ENCODE measurements around the gene RAPSN.

DNA sequence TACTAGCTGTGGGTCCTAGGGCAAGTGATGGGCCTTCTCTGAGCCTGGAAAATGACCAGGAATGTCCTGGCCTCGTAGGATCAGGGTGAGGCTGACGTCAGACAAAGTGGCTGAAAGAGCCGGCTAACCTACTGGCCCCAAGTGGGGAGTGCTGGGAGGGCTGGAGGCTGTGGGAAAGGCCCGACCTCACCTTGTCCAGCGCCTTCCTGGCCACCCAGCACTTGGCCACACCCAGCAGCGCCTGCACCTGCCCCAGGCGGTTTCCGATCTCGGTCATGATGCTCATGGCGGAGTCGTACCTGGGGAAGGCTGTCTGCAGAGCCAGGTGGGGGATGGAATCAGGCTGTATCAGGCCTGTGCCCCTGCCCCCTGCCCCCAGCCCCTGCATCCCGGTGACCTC lies 7.5 kb downstream of the RAPSN start:
- TF ChIP-seq, protein P1, sequence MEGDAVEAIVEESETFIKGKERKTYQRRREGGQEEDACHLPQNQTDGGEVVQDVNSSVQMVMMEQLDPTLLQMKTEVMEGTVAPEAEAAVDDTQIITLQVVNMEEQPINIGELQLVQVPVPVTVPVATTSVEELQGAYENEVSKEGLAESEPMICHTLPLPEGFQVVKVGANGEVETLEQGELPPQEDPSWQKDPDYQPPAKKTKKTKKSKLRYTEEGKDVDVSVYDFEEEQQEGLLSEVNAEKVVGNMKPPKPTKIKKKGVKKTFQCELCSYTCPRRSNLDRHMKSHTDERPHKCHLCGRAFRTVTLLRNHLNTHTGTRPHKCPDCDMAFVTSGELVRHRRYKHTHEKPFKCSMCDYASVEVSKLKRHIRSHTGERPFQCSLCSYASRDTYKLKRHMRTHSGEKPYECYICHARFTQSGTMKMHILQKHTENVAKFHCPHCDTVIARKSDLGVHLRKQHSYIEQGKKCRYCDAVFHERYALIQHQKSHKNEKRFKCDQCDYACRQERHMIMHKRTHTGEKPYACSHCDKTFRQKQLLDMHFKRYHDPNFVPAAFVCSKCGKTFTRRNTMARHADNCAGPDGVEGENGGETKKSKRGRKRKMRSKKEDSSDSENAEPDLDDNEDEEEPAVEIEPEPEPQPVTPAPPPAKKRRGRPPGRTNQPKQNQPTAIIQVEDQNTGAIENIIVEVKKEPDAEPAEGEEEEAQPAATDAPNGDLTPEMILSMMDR (conservative IDR thresholded peaks at IDR 0.05; ENCODE audit: low read length), result no peak
- TF ChIP-seq EZH2phosphoT487 (IDR thresholded peaks at IDR 0.05; ENCODE audit: borderline replicate concordance, low read depth, low read length), result no peak
